Psoas muscle (tissue), 8 donors: ENCODE data around the gene CEP135. TPM values are rescaled to one million over a fixed set of nuclear protein-coding genes. Genes with fewer than 3 reads are reported as not detected.

Experiments
- ATAC-seq, 4 donors: fragments of 200-7000 bp; cut with Tn5 transposase; one replicate each; pipeline ENCODE4 v1.9.1; 2020; ENCODE audit warnings: moderate library complexity in 3 of 4, mild to moderate bottlenecking in 2 of 4
- DNase-seq, 2 donors: peaks; one replicate each; pipeline ENCODE4 v3.0.0-alpha.2; 2020
- H3K27ac ChIP-seq: fragments of 200-600 bp; one replicate; pipeline ENCODE4 v1.8.0; 2022
- H3K27me3 ChIP-seq, 3 donors: fragments of 200-600 bp in 1 of 3; one replicate each; pipeline versions ENCODE4 v1.6.1 to v1.8.0; 2013 to 2022; ENCODE audit warnings: low read length in 2 of 3, mild to moderate bottlenecking in 2 of 3, moderate library complexity in 1 of 3; ENCODE audit not compliant: insufficient read depth in 3 of 3
- H3K36me3 ChIP-seq, 2 donors: fragments of 200-600 bp in 1 of 2; one replicate each; pipeline versions ENCODE4 v1.6.1 to v1.8.0; 2013 to 2022; ENCODE audit warnings: low read depth in 1 of 2, mild to moderate bottlenecking in 1 of 2, moderate library complexity in 1 of 2; ENCODE audit not compliant: insufficient read depth in 1 of 2
- H3K4me1 ChIP-seq: fragments of 200-600 bp; one replicate; pipeline ENCODE4 v1.8.0; 2022
- H3K4me3 ChIP-seq: fragments of 200-600 bp; one replicate; pipeline ENCODE4 v1.8.0; 2022; ENCODE audit warnings: mild to moderate bottlenecking
- H3K9me3 ChIP-seq: fragments of 200-600 bp; one replicate; pipeline ENCODE4 v1.8.0; 2022
- WGBS, 3 donors: extraction: QIAGEN DNeasy Blood & Tissue Kit; methylation state at CpG; one replicate each; pipeline versions ENCODE4 v1.1.6 to v1.1.7; 2013; 5-methylcytosine and 5-hydroxymethylcytosine counted together
- intact Hi-C, 2 donors: fragments of 100-400 bp; cut with DNase I; formaldehyde crosslinking; loops; one replicate each; pipeline versions ENCODE4 v1.11.0 to v1.14.2; 2022
- polyA plus RNA-seq, 3 donors: library from polyadenylated mRNA; stranded (reverse); fragments of 200-250 nt; gene quantifications; one replicate each; pipeline ENCODE4 v1.2.3, GENCODE V29; 2013
- total RNA-seq, 4 donors: library from RNA; stranded (reverse); fragmentation: NEBNext Ultra II Directional in 2 of 4; extraction: Animal tissue kit (Norgen Biotek cat#: 25700) in 2 of 4; gene quantifications; one replicate each; pipeline versions ENCODE4 v1.2.1 to v1.2.4, GENCODE V29; 2021 to 2023
- TF ChIP-seq, protein P1 (sequence below): fragments of 200-600 bp; IDR thresholded peaks from one replicate; pipeline ENCODE4 v1.8.0; 2022; ENCODE audit warnings: antibody characterized with exemption
- donor health status: healthy with polysubstance abuse.
- donor health status: DM: no; HTN: no; CAD: no; lungs with moderate emphysema.
- donor health status: Bipolar disorder and iron deficiency.
- donor health status: healthy.
- donor health status: DM: yes; HTN: yes; CAD: no.
- donor health status: DM: no; HTN: no; CAD: no.
- donor health status: DM: no; HTN: no; CAD: no.
- donor health status: DM: yes; HTN: yes; CAD: no.

The CEP135 gene
- total and polyA plus RNA-seq, 7 donors, result 0.55 to 2.0 (median 1.6) TPM

GRCh38 chr4:56052481-56052880, 103.7 kb downstream of the CEP135 start:
- Histone ChIP-seq H3K27me3 (peaks cover 0 to 41% (median 6%) of the 10 kb centered on the region in 3 donors), H3K9me3 (no peaks in the 10 kb centered on the region), H3K4me3 (no peak overlapping the region), H3K27ac (no peak overlapping the region), H3K4me1 (no peaks in the 10 kb centered on the region), H3K36me3 (no peaks in the 10 kb centered on the region)
- intact Hi-C loops, result loop anchor here in 1 of 2 donors (5.0 kb wide), 1 partner anchor 355 kb away; no protein-coding TSS in a partner anchor
- TF ChIP-seq, protein P1, sequence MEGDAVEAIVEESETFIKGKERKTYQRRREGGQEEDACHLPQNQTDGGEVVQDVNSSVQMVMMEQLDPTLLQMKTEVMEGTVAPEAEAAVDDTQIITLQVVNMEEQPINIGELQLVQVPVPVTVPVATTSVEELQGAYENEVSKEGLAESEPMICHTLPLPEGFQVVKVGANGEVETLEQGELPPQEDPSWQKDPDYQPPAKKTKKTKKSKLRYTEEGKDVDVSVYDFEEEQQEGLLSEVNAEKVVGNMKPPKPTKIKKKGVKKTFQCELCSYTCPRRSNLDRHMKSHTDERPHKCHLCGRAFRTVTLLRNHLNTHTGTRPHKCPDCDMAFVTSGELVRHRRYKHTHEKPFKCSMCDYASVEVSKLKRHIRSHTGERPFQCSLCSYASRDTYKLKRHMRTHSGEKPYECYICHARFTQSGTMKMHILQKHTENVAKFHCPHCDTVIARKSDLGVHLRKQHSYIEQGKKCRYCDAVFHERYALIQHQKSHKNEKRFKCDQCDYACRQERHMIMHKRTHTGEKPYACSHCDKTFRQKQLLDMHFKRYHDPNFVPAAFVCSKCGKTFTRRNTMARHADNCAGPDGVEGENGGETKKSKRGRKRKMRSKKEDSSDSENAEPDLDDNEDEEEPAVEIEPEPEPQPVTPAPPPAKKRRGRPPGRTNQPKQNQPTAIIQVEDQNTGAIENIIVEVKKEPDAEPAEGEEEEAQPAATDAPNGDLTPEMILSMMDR, result no peak
- WGBS, 3 donors, result 82 to 92% (median 90%) methylated on average over 1 of the region's 1 CpG
- DNase-seq, result no peak
- ATAC-seq, result no peak

DNA sequence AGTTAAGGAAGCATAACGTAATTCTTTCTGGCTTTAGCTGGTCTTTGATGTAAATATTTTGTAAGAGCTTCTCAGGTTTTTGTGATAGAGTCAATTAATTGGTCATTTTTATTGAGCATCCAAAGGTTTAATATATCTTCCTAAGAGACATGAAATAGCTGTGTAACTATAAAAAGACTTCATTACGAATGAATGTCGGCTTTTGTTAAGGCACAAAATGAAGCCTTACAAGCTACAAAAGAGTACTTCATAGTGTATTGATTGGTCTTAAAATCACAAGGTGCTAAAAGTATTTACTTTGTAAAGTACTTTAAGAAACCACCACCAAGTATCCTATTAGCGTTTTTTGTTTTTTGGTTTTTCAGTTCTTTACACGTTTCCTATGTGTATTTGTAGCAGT, 104.2 kb downstream of the CEP135 start:
- WGBS, 3 donors, result 81 to 95% (median 91%) methylated on average over 5 of the region's 5 CpGs
- ATAC-seq (no peak), DNase-seq (no peak)
- Histone ChIP-seq H3K4me1 (no peaks in the 10 kb centered on the region), H3K27ac (no peak overlapping the region), H3K9me3 (no peaks in the 10 kb centered on the region), H3K4me3 (no peak overlapping the region), H3K27me3 (peaks cover 0 to 36% (median 6%) of the 10 kb centered on the region in 3 donors), H3K36me3 (no peaks in the 10 kb centered on the region)
- TF ChIP-seq, protein P1, result no peak
- intact Hi-C loops, result loop anchor here in 1 of 2 donors (5.0 kb wide), 1 partner anchor 356 kb away; no protein-coding TSS in a partner anchor

GRCh38 chr4:56055027-56055977, 106.6 kb downstream of the CEP135 start:
- intact Hi-C loops, result no loop called here
- H3K27me3 ChIP-seq, result peaks cover 0 to 17% (median 3%) of the 10 kb centered on the region in 3 donors
- ATAC-seq, result no peak
- TF ChIP-seq, protein P1, result no peak
- DNase-seq, result no peak
- no peak overlapping the region for H3K27ac ChIP-seq
- no peak overlapping the region for H3K4me3 ChIP-seq
- H3K36me3 ChIP-seq, result no peaks in the 10 kb centered on the region
- H3K4me1 ChIP-seq, result no peaks in the 10 kb centered on the region
- no peaks in the 10 kb centered on the region for H3K9me3 ChIP-seq
- 60 to 62% (median 62%) methylated on average over 8 of the region's 8 CpGs for WGBS, 3 donors

- DNase-seq (no peak), ATAC-seq (no peak)
- Histone ChIP-seq H3K4me3 (no peak overlapping the region), H3K4me1 (no peaks in the 10 kb centered on the region), H3K27ac (no peak overlapping the region), H3K27me3 (peaks cover 0 to 15% (median 3%) of the 10 kb centered on the region in 3 donors), H3K36me3 (no peaks in the 10 kb centered on the region), H3K9me3 (no peaks in the 10 kb centered on the region)
- WGBS, 3 donors, result 66 to 78% (median 72%) methylated on average over 1 of the region's 1 CpG
- TF ChIP-seq, protein P1, result no peak
- intact Hi-C loops, result no loop called here
Measured at GRCh38 chr4:56055991-56056390, 107.2 kb downstream of the CEP135 start.
